NCI-H2029 (cell line): ENCODE measurements around the gene CDX2.

ENCODE experiments used
- DNase-seq: peaks from one replicate; lab custom pipeline; 2025; lab: John Stamatoyannopoulos, UW

The CDX2 gene

DNA sequence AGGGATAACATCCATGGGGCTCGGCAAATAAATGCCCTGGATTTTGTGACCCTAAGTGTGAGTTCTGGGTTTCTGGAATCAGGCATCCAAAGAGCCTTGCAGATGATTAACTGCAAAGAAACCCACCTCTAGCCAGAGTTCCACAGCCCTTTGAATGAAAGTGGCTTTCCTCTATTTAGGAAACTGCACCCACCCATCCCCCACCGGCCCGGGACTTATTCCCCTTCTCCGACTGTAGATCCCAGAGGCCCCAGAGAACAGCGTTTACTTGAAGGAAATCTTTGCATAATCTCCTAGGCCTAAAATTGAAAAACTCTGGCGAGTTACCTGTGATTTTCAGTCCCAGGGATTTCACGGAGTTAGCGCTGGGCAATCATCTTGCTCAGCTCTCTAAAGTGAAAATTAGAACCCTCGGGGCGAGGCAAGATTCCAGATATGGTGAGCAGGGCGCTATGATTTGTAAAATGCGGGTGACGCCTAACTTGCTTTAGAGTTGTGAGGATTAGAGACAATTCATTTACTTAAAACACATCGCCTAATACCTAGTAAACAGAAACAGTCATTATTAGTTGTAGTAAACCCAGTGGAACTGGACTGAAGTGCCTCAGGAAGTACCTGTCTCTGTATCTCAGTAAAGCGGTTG lies 10.0 kb upstream of the CDX2 start:
- DNase-seq: no peak

DNA sequence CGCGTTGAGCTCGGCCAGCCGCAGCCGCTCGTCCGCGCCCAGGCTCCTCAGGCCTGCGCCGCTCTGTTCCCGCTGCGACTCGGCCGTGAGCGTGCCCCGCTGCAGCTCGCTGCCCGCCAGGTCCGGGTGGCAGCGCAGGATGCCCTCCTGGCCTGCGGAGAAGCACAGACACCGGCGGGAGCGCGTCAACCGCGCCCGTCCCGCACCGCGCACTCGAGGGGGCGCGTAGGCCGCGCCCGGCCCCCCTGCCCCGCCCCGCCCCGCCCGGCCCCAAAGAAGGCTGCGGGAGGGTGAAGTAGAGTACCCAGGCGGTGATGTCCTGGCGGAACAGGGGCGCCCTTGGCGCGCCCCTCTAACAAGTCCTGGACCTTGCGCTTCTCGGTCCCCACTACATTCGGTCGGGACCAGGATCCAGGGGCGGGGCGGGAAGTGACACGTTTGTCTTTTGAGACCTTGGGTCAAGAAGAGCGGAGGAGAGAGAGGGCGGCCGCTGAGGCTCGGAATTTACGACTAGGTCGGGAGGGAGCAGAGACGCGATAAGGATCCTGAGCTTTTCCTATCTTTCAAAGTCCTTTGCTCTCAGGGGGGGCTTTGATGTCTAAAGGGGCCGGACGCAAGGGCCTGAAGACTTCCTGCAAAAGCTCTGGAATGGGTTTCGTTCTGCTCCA lies 9.3 kb upstream of the CDX2 start:
- no peak for DNase-seq

- DNase-seq: no peak
Measured at GRCh38 chr13:27977476-27978300, 8.6 kb upstream of the CDX2 start.

DNA sequence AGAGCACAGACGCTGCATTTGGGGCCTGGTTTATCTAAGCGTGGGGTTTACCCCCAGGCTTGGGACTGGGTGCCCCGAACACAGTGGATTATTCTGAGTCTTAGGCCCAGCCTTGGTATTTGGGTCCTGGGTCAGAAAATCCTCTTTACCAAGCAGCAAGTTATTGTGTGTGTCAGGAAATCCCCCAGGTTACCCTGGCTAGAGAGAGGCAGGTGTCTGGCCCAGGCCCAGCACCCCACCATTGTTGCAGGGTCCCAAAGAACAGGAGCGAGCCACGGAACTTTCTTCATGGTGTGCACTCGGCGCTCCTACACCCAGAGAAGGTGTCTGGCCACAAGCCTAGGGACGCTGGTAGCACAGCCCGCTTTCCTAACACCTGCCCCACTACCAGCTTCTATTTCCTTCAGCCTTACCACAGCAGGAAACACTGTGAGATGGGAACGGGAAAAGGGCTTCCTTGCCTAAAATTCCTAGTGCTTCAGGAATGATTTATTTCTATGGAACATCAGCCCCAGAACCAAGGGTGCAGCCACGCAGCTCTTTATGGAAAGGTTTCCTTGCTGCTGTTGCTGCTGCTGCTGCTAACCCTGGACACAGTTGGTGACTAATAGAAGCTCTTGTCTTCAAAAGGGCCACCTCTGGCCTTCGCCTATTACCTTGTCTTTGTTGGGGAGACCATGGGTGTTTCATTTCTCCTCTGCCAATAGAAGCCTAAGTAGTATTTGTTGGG lies 7.4 kb upstream of the CDX2 start:
- DNase-seq: no peak

- no peak for DNase-seq
Measured at GRCh38 chr13:27975564-27976361, 6.6 kb upstream of the CDX2 start.

- DNase-seq: no peak
Measured at GRCh38 chr13:27973961-27974662, 5.0 kb upstream of the CDX2 start.

DNA sequence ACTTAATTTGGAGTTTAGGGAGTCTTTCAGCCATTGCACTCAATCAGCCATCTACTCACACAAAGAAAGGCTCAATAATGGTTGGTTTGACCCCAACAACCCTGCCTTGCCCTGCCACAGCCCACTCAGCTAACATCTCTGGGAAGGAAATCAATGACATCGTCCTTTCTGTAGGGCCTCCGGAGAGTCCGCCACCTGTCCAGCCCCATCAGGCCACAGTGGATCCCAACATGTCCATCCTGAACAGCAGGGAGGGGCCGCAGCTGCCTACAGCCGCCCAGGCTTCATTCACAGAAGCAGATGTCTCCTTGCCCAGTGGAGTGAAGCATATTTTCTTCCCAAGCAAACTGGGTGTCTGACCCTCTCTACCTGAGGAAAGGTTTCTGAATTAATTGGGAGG lies 4.2 kb upstream of the CDX2 start:
- no peak for DNase-seq

GRCh38 chr13:27972478-27972820 lies 3.3 kb upstream of the CDX2 start:
- DNase-seq: no peak

DNA sequence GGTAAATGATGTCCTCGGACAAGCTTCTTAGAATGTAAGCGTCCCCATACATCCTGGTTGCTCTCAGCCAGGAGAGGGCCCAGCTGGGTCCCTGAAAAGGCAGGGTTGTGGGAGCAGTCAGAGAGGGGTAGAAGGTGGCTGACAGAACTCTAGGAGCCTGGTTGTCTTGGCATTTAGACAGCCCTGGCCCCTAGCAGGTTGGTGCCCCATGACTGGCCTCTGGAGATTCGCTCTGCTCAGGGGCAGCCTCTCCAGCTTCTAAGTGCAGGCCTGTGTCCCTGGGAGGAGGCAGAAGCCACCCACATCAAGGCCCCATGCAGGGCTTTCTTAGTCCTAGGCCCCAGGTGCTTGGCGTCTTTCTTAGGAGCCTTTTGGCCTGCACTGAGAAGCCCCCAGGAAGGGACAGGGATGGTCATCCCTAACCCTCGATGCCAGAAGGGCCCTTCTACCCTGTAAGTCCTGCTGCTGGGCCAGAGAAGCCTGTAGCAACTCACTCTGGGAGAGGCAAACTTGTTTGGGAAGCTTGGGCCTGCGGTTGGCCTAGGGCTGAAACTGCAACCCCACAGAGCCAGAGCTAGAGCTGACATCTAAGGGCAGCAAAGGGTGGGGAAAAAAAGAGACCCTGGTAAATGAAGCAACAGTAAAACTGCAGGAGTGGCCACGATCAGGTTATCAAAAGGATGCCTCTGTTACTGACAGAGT lies 2.8 kb upstream of the CDX2 start:
- DNase-seq: no peak

DNA sequence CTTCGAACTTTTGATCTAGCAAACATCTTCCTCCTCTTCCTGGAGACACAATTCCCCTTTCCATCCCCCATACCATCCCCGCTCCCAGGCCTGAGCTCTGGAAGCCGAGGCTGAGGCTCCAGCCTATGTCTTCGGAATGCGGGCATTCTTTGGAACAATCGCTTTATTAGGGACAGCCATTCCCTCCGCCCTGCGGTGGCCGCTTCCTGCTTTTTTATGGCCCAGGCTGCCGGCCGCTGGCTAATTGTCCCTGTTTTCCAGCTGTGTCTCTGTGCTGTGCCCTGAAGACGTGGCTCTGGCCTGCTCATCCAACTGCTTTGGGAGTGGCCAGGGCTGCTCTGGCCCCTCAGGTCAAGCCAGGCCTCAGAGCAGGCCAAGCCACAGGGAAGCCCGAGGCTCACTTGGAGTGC lies 2.1 kb upstream of the CDX2 start:
- DNase-seq: no peak

GRCh38 chr13:27970382-27971235 lies 1.5 kb upstream of the CDX2 start:
- DNase-seq: no peak

DNA sequence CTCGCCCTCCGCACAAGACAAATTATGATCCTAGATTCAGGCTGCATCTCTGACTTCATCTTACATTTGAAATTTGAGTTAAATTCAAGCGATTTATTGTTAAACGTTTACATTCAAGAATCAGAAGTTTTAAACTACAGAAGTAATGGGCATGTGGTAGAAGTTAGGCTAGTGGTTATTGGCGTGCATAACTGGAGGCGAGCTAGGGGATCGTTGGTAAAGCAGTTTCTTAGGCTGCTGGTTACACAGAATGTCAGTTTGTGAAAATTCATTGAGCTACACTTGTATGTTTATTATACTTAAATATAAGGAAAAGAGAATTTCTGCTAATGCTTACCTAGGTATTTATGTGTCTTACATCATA lies 733 bp upstream of the CDX2 start:
- no peak for DNase-seq

- peak; percentile 11 for DNase-seq
Measured at GRCh38 chr13:27968316-27969081, 616 bp downstream of the CDX2 start.

GRCh38 chr13:27967736-27968315 lies 1.3 kb downstream of the CDX2 start:
- DNase-seq: no peak

DNA sequence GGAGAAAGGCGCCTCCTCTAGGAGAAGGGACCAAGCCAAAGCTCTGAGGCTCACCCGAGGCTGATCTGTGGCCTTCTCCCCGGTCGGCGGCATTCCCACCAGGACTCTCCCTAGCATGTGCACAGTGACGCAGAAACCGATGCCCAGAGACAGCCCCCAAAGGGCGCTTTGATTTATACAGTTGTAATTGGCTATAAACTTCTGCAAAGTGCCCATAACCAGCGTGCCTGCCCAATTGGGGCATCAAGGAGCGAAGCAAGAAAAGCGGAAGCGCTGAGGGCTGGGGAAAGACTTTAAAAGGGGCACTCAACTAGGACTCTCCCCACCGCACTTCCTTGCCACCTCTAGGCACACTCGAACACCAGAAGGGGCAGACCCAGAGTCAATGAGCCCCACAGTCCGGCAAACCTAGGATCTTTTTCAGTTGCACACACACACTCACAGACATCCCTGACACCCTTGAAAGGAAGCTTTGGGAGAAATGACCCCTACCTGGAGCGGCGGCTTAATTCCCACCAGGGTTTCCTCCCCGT lies 1.8 kb downstream of the CDX2 start:
- no peak for DNase-seq

GRCh38 chr13:27966641-27967202 lies 2.4 kb downstream of the CDX2 start:
- no peak for DNase-seq

GRCh38 chr13:27965740-27966640 lies 3.1 kb downstream of the CDX2 start:
- DNase-seq: no peak
